ENCODE measurements around the gene TOX3.

DNA sequence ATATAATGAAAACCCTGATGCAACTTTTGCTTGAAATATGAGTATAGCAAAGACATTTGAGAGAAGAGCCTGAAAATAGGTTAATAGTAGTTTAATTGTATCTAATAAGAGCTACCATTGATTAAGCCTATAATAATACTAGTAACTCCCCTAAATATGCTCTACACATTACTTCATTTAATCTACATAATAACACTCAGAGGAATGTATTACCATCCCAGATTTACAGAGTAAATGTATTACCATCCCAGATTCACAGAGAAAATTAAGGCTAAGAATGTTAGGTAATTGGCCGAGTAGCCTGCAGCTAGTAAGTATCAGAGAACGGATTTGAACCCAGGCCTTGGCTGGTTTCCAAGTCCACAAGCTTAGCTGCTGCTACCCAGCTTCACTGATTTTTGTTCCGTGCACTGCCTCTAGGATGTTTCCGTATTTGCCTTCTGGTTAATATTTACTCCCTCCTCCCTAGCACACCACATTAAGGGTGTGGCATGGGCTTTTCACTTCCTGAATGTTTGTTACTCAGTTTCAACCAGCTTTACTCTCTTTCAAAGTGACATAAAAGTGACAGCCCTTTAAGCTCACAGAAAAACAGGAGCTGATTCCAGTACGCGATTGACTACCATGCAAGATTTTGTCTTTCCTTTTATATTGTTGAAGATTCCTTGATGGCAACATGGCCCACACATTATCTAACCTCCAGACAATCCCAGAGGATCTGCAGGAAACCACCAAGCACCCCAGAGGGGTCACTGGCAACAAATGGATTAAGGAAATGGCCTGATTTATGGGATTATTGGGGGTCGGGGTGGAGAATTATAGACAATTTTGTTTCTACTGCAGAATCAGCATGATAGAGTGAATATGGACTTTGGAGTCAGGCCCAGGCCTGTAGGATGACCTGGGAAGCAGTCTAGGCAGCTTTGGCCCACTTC, 26.7 kb upstream of the TOX3 start:
- TF ChIP-seq, protein P1, sequence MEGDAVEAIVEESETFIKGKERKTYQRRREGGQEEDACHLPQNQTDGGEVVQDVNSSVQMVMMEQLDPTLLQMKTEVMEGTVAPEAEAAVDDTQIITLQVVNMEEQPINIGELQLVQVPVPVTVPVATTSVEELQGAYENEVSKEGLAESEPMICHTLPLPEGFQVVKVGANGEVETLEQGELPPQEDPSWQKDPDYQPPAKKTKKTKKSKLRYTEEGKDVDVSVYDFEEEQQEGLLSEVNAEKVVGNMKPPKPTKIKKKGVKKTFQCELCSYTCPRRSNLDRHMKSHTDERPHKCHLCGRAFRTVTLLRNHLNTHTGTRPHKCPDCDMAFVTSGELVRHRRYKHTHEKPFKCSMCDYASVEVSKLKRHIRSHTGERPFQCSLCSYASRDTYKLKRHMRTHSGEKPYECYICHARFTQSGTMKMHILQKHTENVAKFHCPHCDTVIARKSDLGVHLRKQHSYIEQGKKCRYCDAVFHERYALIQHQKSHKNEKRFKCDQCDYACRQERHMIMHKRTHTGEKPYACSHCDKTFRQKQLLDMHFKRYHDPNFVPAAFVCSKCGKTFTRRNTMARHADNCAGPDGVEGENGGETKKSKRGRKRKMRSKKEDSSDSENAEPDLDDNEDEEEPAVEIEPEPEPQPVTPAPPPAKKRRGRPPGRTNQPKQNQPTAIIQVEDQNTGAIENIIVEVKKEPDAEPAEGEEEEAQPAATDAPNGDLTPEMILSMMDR (IDR thresholded peaks at IDR 0.05; ENCODE audit: insufficient read depth, low read length, poor library complexity, severe bottlenecking): no peak
- no peak for TF ChIP-seq EZH2phosphoT487 (conservative IDR thresholded peaks at IDR 0.05; ENCODE audit: low read length)

Data from SU-DHL-6 (cell line).